DMS 273 treated with DMSO at 0.1 percent for 48 hours (cell line): ENCODE measurements around the gene DCAF16.

Experiments used
- DNase-seq: peaks from one replicate; lab custom pipeline; 2025; lab: John Stamatoyannopoulos, UW

Gene DCAF16

DNA sequence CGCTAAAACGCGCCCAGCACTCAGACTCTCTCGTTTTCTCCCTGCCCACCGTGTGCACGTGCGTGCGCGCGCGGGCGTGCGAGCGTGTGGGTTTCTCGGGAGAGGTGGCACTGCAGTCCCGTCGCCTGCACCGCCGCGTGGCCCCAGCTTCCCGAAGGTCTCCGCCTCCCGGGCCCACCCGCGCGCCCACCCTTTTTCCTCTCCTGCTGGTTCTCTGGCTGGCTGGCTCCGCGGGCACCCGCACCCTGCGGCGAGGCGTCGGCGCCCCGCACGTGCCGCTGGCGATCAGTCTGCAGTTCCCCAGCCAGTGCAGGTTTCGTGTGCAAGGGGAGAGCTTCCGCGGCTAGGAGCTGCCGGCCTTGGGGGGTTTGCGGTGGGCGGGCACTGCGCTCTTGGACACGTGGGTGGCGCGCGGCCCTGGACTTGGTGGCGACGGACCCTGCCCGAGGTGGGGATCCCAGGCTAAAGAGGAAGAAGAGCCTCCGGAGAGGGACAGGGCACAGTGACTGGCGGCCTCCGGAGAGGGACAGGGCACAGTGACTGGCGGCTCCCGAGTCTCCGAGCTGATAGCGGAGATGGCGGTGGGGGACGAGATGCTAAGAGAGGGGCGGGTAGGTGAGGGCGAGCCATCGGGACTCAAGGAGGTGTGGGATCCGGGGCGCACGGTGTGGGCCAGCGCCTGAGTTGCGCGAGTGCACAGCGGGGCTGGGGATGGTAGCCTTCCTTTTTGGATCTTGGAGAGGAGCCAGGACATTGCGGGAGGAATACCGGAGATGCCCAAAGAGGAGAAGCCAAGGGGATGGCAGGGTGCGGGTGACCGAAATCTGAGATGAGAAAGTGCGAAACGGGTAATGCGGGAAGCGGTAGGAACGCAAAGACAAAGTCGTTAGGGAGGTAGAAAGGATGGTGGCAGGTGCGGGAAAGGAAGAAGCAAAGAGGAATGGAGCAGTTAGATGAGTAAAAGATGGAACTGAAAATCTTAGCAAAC lies 29.0 kb downstream of the DCAF16 start, which contains the start of gene FAM184B:
Gene FAM184B (minus strand): TSS at position 322 of the 988 bp plus-strand sequence. CDS start 322 bp downstream, outside the sequence.
- no peak for DNase-seq

DNA sequence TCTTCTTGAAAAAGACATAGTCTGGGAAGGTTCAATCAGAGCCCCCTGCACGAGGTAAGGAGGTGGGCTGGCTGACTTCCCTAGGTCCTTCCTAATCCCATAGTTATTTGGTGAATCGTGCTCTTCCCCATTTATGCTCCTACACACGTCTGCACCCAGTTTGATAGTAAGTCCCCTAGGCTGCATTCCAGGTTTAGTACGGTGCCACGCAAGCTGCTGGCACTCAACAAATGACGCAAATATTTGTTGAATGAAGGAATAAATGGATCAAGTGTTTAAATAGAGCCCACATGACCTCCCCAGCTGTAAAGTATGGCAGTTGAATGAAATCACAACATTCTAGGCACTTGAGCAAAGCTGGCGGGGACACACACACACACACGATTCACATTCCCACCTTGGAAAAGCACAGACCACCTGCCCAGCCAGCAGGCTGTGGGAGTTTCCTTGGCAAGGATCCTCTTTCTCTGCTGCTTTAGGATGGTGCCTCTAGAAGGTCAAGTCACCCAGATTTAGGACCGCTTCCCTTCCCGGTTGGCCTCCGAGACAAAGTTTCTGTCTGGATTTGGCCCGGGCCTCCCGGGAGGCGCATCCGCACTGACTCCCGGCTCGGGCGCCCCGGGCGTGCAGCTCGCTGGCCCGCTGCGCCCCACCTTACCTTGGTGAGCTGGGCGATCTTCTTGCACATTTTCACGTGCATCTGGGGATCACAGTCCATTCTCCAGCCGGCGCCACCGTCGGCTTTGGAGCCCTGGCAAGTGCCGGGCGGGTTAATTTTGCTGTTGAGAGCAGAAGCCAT lies 29.9 kb downstream of the DCAF16 start:
- DNase-seq = no peak

DNA sequence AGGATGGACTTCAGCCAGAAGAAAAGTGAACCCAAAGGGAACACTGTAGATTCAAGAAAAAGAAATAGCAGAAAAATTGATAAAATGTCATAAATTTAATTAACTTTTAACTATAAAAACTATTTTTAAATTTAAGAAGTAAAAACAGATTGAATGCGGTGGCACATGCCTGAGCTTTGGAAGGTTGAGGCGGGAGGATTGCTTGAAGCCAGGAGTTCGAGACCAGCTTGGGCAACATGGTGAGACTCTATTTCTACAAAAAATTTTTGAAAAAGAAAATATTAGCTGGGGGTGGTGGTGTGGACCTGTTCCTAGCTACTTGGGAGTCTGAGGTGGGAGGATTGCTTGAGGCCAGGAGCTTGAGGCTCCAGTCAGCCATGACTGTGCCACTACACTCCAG lies 32.1 kb downstream of the DCAF16 start:
- no peak for DNase-seq

DNA sequence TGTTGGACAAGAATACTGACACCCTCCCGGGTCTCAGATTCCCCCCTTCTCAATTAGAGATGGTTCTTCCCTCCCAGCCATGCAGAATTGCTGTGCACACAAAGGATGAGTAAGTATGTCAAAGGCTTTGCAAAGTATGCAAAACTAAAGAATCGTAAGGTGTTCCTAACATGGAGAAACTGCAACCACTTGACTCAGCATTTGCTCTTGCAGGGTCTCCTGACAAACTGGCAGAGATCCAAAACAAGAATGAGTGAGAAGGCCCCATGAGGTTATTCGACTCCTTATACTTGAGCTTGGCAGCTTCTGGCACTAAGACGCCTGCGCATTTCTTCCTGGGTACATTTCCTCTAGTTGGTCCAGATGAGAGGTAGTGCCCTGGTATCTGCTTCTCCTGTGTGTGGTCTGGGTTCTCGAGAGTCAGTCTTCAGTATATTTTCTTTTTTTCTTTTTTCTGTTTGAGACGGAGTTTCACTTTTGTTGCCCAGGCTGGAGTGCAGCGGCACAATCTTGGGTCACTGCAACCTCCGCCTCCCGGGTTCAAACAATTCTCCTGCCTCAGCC lies 37.3 kb downstream of the DCAF16 start:
- no peak for DNase-seq

DNA sequence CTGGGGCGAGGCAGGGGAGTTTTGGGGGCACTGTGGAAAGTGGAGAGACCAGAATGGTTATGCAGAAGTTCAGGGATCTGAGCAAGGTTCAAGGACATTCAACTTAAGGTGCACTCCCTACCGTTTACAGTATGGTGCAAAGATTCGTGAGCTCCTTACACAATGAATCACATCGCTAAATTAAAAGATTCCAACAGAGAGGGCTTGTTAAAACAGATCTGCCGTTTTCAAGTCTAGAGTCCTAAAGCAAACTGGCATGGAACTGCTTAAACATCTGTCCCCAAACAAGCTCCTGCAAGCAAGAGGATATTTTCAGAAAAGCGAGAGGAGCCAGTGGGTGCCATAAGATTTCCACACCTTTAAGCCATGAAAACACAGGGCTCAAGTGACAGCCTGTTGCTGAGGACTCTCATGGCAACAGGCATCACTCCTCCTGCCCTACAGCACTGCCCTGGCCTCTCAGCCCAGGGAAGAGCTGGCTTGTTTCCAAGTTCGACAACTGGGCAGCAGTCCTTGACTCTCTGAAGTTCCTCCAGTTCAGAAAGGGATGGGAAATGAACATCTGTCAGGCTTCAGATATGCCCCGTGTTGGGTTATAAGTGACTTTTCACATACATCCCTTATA lies 39.2 kb downstream of the DCAF16 start:
- peak; percentile 90 for DNase-seq

DNA sequence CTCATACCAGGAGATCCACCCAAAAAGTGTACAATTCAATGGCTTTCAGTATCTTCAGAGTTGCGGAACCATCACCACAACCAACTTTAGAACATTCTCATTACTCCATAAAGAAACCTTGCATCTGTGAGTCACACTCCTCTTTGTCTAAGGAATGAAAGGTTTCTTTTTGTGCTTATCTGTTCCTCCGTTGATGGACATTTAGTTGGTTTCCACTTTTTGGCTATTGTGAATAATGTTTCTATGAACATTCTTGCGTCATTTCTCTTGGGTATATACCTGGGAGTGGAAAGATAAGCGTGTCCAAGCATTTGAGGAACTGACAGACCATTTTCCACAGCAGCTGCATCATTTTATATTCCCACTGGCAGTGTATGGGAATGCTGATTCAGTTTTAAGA lies 39.7 kb downstream of the DCAF16 start:
- no peak for DNase-seq

DNA sequence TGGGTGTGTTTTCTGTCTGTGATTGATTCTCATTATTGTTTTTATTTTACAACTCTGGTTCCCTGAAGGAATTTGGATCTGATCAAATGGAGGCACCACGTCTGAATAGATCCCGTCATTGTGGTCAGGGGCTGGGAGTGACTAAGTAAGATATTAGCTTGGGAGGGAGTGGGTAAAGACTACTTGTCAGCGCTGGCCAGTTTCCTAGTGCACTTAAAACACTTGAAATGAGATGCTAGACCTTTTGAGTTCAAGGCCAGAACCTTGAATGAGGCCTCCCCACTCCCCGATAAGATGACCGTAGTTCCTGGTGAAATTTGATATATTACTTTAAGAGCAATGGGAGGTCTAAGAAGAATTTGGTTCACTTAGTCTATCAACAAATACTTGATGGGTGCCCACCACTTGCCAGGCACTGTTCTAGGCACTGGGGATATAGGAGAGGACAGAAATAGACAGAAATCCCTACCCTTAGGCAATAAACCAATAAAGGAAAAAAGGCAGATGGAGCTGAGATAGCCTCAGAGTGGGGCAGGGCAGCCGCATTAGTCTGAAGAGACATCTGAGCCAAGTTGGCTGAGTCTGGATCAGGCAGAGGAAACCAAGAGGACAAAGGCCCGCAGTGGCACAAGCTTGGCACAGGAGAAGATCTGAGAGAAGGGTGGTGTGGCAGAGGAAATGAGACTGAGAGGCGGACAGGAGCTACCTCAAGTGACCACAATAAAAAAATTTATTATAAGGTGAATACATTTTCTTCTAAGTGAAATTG lies 41.0 kb downstream of the DCAF16 start:
- DNase-seq = no peak

DNA sequence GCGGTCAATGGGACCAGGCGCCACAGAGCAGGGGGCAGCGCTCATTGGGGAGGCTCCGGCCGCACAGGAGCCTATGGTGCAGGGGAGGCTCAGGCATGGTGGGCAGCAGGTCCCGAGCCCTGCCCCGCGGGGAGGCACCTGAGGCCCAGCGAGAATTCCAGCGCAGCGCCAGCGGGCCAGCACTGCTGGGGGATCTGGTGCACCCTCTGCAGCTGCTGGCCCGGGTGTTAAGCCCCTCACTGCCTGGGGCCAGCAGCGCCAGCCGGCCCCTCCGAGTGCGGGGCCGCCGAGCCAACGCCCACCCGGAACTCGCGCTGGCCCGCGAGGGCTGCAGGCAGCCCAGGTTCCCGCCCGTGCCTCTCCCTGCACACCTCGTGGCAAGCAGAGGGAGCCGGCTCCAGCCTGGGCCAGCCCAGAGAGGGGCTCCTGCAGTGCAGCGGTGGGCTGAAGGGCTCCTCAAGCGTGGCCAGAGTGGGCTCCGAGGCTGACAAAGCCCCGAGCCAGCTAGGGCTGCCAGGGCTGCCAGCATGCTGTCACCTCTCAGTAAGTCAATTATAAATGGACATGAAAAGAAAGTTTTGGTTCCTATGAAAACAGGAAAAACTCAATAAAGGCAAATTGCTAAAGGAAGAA lies 43.6 kb downstream of the DCAF16 start:
- DNase-seq = no peak

DNA sequence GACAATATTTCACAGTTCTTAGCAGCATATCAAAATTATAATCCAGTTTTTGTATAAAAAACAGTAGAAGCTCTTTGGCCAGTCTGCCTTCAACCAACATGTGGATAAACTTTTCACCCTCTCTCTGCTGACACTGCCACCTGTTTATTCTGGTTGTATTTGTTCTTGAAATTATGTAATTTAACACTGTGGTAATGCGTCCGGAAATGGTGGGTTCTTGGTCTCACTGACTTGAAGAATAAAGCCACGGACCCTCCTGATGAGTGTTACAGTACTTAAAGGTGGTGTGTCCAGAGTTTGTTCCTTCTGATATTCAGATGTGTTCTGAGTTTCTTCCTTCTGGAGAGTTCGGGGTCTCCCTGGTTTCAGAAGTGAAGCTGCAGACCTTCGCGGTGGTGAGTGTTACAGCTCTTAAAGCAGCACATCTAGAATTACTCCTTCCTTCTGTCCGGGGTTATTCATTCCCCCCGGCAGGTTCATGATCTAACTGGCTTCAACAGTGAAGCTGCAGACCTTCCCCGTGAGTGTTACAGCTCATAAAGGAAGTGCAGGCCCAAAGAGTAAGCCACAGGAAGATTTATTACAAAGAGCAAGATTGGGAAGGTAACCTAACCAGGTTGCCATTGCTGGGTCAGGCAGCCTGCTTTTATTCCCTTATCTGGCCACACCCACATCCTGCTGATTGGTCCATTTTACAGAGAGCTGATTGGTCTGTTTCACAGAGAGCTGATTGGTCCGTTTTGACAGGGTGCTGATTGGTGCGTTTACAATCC lies 44.9 kb downstream of the DCAF16 start:
- DNase-seq = no peak

DNA sequence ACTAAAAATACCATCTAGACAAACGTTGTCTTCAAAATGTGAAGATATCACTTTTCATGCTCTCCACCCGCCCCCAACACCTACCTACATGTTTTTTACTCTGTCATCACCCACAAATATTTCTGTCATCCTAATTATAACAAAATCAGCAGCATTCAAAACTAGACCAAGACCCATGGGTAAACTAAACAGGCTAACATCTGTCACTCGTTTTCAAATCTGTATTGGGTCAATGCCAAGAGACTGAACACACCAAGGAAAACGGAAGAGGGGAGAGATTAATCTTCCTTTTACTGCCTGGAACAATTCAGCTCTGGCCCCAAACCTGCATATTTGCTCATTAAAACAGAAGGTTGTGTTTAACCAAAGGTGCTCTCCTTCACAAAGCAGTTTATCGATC lies 46.6 kb downstream of the DCAF16 start:
- DNase-seq = peak; percentile 35

DNA sequence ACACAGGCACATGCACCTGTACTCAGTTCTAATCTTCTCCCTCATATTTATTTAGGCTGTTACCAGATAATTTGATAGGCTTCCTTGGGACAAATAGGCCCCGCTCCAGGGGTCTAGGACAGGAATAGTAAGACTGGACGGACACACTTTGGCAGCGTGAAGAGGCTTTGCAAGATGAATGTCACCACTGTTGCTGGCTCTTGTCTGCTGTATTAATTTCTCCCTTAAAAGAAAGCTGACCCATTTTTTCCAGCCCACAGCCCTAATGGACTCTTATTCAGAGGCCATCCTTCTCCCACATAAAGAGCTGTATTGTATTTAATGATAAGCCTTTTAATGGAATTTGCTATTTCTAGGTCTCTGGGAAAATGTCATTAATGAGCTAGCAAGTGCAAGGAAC lies 47.1 kb downstream of the DCAF16 start:
- DNase-seq = no peak

DNA sequence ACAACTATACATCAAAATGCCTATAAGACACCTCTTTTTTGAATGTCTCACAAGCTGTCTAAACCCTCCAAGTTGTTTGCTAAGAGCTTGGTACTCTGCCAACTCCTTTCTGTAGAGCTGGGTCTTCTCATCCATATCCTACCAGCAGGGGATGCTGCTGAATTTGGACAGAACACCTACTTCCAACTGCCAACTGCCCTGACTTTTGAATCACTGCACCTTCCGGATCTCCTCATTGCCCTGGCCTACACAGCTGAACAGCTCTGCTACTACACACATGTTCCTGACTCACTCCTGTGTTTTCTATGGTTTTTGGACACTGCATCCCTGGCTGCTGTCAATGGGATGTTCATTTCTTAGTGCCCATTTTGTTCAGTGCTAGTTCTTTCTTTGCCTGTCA lies 47.8 kb downstream of the DCAF16 start:
- peak; percentile 27 for DNase-seq

DNA sequence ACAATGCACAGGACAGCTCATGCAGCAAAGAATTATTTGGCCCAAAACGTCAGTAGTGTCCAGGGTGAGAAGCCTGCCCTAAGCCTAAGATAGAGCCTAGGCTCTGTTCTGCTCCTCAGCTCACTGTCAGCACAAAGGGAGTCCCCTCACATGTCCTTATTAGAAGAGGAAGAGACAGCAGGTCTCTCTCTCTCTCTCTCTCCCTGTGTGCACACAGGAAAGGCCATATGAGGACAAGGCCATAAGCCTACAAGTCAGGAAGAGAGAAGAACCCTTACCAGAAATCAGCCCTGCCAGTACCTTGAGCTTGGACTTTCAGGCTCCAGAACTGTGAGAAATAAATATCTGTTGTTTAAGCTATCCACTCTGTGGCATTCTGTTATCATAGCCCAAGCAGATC lies 49.5 kb downstream of the DCAF16 start:
- no peak for DNase-seq

DNA sequence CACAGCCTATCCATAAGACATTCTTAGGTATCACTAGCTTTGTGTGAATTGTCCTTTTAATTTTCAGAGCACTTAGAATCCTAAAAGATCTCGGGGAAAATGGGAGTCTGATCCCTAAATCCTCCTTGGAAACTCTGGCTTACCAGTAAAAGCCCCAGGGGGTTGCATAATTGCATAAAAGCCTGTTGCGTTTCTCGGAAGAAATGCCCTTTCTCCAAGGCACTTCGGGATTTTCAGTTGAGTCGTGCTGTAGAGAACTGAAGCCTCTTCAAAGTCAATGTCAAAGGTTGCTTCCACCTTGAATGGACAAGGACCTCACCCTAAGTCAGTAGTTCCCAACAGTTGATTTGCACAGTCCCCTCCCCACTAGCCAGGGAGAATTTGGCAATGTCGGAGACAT lies 49.9 kb downstream of the DCAF16 start:
- no peak for DNase-seq

DNA sequence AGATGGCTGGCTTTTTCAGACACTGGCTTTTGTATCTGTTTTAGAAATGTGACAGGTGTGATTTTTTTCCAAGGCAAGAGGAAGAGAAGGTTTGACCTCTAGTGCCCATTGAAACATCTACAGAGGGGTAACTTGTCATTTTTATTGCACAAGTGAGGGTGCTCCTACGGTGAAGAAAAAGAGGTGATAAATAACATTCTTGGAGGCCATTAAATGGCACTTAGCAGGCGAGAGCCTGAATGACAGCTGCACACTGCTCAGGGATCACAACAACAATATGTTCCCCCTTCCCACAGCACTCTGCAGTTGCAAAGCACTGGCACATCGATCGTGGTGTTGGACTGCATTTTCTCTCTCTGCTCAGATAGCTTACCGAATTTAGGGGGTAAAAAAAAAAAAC lies 52.1 kb downstream of the DCAF16 start:
- no peak for DNase-seq

DNA sequence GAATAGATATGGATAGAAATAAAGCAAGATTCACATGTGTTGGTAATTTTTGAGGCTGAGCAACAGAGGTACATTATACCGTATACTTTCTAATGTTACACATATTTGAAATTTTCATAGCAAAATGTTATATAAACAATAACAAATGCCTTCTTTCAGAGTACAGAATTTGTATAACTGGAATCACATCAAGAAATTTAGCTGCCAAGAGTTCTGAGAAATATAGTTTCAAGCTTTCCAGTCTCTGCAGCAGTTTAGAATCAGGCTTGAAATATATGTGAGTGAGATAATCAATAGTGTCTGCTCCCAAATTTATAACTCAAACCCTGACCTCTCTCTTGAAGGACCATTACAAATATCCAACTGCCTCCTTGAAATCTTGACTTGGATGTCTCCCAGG lies 52.9 kb downstream of the DCAF16 start:
- no peak for DNase-seq

DNA sequence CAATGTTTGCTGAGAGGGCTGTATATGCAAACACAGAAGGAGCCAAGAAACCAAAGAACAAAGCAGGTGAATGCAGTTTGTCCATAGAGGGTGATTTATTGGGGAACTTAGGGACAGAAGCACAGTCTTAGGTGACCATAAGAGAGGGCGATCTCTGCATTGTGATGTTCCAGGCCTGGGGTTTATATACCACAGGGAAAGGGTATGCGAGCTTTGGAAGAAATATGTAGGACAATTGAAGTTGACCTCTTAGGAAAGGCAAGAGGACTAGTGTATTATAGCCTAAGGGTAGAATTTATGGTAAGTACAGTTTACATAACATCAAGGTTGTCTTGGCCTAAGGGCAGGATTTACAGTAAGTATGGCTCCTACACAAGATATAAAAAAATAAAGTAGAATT lies 56.9 kb downstream of the DCAF16 start:
- no peak for DNase-seq
